DMS53 (cell line): ENCODE measurements around the gene MAML3.
A peak's percentile ranks its signal among the peaks of the same experiment; 100 is the strongest.

Source experiments
- DNase-seq: peaks from one replicate; lab custom pipeline; 2025; lab: John Stamatoyannopoulos, UW

The MAML3 gene

DNA sequence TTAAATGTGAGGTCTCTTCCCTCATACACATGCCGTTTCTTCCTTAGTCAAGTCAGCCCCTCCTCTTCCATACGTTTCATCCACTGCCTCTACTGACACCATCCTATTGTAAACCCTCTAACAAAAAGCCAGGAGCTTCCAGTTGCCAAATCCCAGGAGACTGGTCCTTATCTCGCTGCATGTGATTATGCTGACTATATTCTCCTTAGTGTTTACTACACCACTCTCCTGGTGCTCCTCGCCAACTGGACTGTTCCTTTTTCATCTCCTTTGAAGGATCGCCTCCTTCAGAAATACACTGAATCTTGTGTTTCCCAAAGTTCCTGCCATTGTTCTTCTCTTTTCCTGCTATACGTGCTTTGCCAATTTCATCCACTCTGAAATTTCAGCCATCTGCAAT lies 27.7 kb downstream of the MAML3 start:
- no peak for DNase-seq

DNA sequence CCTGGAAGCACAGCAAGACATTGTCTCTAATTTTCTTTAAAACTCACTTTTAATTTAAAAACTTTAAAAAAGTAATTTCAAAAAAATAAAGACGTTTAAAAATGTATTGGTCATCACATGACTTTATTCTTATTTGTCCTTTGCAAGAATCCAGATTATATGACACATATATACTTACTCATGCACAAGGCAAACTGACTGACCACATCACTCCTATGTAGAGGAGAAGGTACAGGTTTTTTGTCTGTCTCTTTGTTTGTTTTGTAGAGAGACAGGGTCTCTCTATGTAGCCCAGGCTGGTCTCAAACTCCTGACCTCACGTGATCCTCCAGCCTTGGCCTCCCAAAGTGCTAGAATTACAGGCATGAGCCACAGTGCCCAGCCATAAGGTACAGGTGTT lies 28.6 kb downstream of the MAML3 start:
- DNase-seq = no peak

- DNase-seq = no peak
These were observed 30.2 kb downstream of the MAML3 start for GRCh38 chr4:140123666-140124377.

DNA sequence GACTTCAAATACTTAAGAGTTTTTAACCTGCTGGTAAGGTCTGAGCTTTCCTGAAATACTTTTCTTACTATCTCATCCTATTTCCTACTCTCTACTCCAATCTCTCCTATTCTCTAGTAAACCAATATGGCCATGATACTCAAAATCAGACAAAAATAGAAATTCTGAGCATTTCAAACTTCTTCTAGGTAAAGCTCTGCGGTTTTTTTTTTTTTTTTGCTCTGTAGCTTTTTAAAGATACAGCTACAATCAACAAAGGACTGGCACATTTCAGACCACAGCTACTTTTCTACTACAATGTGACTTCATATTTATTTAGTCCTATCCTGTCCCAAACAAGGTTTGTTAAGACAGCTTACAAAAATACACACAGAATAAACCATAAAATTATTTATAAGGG lies 31.1 kb downstream of the MAML3 start:
- DNase-seq = no peak

GRCh38 chr4:140121646-140122045 lies 32.3 kb downstream of the MAML3 start:
- DNase-seq = no peak

GRCh38 chr4:140118931-140119640 lies 34.9 kb downstream of the MAML3 start:
- no peak for DNase-seq

GRCh38 chr4:140117947-140118346 lies 36.0 kb downstream of the MAML3 start:
- DNase-seq = no peak

DNA sequence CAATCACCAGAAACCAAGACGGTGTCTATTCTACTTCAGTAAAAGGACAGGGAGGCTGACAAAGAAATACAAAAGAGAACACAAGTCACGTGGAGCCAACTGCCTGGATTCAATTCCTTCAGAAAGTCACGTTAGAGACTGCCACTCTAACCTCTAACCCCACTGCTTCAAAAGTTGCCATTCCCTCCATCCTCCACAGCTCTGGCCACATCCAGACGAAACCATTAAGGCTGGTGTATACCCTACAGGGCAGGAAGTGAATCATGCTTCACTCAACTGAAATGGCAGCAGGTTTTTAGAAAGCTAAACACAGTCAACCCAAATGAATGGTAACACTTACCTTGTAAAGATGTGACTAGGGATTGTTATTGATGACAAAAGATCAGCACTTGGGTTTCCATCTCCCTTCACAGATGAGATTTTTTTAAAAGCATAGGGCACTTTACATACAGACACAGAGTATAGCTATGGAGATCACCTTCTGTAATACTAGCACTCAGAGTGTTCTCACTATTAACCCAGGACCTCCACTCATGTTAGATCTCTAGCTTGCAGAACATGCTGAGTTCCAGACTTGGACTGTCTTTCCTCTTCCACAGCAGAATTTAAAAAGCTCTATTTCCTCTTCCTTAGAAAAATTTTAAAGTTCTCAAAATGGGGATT lies 37.4 kb downstream of the MAML3 start:
- peak; percentile 44 for DNase-seq

GRCh38 chr4:140115140-140115539 lies 38.8 kb downstream of the MAML3 start:
- DNase-seq = no peak

- no peak for DNase-seq
These were observed 40.3 kb downstream of the MAML3 start for GRCh38 chr4:140113653-140114052.

DNA sequence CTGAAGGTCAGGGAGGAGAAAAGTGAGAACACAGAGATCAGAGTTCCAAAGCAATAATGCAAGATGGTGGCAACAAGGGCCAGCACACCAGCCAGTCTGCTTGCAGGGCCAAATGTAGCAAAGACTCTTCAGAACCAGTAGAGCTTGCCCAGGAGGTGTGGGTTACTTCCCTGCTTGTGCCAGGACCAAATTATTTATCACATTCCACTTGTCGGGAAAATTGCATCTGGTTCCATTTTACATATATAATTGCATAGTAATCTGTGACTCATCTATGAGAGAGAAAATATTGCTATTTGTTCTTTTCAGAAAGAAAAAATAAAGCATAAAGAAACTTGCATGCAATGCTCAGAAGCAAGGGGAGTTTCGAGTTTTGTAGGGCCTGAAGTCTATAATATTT lies 41.4 kb downstream of the MAML3 start:
- DNase-seq = no peak

GRCh38 chr4:140111256-140111655 lies 42.7 kb downstream of the MAML3 start:
- no peak for DNase-seq

- DNase-seq = no peak
These were observed 43.3 kb downstream of the MAML3 start for GRCh38 chr4:140110542-140111215.

- peak; percentile 70 for DNase-seq
These were observed 44.2 kb downstream of the MAML3 start for GRCh38 chr4:140109737-140110136.

GRCh38 chr4:140109292-140109691 lies 44.7 kb downstream of the MAML3 start:
- no peak for DNase-seq

GRCh38 chr4:140108713-140109230 lies 45.2 kb downstream of the MAML3 start:
- DNase-seq = no peak

DNA sequence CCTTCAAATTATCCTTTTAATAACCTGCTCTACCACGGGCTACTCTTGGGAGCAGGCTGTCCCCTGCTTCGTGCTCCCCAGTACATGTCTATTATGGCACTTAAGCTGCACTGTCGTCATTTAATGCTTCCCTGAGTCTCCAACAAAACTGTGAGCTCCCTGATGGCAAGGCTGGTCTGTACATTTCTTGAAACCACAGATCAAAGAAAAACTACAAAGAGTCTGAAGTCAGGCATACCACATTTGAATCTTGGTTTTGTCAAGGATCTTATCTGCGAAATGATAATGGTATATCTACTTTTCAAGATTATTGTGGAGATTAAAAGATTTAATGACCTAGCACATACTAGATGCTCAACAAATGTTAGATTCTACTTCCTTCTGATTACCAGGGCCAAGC lies 45.7 kb downstream of the MAML3 start:
- DNase-seq = no peak

DNA sequence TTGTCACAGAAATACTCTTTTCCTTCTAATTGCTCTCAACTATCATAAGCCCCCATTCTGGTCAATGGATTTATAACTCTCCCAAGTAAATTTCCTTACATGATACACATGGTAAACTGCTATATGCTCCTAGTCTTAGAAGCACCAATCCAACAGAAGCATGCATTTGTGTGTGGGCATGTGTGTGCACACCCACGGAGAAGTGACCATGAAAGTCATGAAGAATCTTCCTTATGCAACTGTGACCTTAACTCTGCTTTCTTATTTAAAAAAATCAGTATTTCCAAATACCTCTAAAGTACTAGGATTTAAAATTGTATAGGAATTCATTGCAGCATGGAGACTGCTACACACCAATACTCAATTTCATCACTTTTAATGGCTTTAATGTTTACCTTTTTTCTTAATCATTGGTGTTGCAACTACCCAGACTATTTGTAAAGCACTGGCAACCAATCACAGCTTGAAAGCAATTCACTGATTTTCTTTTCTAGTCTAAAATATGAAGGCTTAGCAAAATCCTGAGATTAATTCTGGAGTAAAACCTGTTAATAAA lies 47.6 kb downstream of the MAML3 start:
- DNase-seq = no peak

DNA sequence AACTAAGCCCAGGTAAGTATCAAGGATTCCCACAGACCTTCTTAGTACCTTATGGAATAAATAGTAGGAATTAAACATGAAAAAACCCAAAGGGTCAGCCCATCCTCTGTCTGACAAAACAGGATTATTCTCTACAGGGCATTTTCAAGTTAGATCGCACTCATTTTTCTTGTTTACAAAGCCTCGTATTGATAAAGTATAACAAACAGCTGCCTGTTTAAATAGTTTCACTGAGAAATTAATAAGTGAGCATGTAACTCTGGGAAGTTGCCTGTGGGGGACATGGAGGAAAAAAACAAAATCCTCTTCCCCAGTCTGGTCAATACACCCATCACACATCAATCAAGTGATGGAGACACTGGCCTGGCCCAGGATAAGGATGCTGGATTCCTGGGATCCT lies 48.5 kb downstream of the MAML3 start:
- DNase-seq = no peak

- DNase-seq = no peak
These were observed 50.3 kb downstream of the MAML3 start for GRCh38 chr4:140103676-140104075.

GRCh38 chr4:140102421-140102820 lies 51.6 kb downstream of the MAML3 start:
- no peak for DNase-seq

DNA sequence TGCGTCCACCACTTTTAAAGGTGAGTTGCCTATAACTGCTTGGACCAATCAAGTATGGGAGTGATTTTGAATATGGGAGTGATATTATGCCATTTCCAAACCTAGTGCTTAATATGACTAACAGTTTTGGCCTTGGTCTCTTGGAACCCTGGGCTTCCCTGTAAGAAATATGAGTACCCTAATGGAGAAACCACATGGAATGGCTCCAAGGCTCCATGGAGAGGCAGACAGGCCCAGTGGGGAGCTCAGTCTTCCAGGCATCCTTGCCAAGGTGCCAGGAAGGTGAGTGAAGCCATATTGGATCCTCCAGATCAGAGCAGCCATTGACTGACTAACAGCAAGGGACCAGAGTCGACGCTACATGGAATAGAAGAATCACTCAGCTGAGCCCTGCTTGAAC lies 53.2 kb downstream of the MAML3 start:
- no peak for DNase-seq
